ENCODE data around the gene FH. TPM values are rescaled to one million over a fixed set of nuclear protein-coding genes. Genes with fewer than 3 reads are reported as not detected.
A peak's percentile ranks its signal among the peaks of the same experiment; 100 is the strongest.

Gene FH
- total RNA-seq, 1 donor from 2014 or later = 120 TPM

GRCh38 chr1:241527146-241527545, 7.6 kb upstream of the FH start:
- no peak for DNase-seq (ENCODE audit: low spot score)
- ATAC-seq = no peak

GRCh38 chr1:241525026-241525425, 5.5 kb upstream of the FH start:
- peak; percentile 82 for ATAC-seq
- DNase-seq (ENCODE audit: low spot score) = no peak

- ATAC-seq (peak; percentile 39), DNase-seq (ENCODE audit: low spot score) (no peak)
Observed at GRCh38 chr1:241521718-241522117, 2.2 kb upstream of the FH start.

DNA sequence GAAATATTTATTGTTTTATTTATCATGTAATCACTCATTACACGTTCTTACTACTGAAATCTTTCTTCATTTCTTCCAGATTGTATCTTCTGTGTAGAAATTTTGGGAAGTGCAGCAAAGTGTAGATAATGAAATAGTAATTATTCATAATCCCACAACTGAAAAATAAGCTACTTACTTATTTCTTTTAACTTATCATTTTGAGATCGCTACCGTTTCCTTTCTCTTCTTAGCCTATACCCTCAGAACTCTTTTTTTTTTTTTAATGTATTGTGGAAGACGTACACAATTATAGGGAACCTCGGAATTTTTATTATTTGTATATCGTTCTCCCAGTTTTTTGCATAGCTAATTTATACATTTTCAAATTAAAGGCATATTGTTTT, 518 bp upstream of the FH start:
- ATAC-seq = no peak
- no peak for DNase-seq (ENCODE audit: low spot score)

DNA sequence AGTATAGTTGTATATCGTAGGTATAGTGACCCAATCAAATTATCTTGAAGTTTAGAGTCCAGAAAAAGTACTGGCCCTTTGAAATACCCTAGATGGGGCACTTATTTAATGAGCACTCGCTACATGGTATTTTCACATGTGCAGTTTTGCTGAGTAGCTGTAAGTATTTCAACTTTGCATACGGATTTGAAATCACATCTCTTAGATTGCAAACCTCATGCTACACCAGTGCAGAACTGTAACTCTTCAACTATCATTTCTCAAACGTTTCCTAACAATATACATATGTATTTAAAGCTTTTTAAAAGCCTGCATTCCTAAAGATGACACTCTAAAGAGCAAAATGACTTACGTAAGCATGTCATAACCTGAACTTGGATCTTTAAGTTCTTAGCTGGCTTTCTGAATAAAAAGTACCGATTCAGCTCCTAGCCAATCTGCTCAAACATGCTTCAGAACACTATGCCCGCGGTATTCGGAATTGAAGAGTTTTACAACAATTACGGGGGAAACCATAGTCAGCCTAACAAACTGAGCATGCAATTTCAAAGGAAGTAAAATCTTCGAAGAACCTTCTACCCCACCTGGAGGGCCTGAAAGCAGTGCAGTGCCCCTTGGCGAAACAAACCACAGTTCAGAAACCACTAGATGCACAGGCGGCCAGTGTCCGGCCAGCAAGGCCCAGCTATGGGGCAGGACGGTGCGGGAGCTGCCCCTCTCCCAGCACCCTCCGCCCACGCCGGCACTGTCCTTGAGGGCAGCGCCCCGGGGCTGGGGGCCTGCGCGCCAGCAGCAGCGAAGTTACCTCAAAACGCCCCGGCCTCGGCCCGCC, 863 bp downstream of the FH start:
- DNase-seq (ENCODE audit: low spot score) (peak; percentile 58), ATAC-seq (peak; percentile 54)

DNA sequence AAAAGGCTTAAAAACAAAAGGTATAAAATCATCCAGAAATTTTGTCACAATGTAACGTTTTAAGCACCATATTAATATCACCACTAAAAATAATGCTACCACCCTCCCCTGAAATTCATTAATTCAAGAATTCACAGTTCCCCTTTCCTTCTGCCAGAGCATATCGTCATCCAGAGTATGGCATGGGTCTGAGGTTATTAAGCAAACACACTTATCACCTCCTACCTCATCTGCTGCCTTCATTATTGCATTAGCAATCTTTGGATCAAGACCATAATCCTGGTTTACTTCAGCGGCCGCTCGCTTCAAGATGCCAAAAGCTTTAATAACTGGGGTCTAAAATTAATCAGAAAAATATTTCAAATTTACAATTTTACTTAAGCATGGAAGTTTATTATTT, 6.2 kb downstream of the FH start:
- ATAC-seq = peak; percentile 39
- DNase-seq (ENCODE audit: low spot score) = no peak

GRCh38 chr1:241507189-241507863, 12.2 kb downstream of the FH start:
- DNase-seq (ENCODE audit: low spot score) (no peak), ATAC-seq (no peak)

GRCh38 chr1:241503444-241503843, 16.1 kb downstream of the FH start:
- ATAC-seq = no peak
- DNase-seq (ENCODE audit: low spot score) = no peak

GRCh38 chr1:241499910-241500309, 19.6 kb downstream of the FH start:
- no peak for DNase-seq (ENCODE audit: low spot score)
- ATAC-seq = peak; percentile 60

GRCh38 chr1:241495741-241496140, 23.8 kb downstream of the FH start:
- ATAC-seq (no peak), DNase-seq (ENCODE audit: low spot score) (no peak)

DNA sequence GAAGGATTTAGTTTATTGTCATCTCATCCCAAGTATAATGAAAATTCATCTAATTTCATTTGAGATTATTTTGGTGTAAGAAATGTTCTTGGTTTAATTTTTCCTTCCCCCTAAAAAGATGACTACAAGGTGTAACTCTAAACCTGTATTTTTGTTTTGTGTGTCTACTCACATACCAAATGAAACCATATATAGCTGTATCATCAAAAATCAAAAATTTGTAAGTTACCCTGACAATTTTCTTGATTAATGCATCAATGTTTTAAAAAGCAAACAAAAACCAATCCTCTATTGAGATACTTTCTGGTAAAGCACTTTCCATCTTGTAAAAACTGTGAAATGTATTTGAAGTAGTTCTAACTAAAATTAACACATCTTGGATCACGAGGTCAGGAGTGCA, 30.8 kb downstream of the FH start:
- ATAC-seq (no peak), DNase-seq (ENCODE audit: low spot score) (no peak)

- DNase-seq (ENCODE audit: low spot score) (no peak), ATAC-seq (peak; percentile 45)
Observed at GRCh38 chr1:241485554-241485992, 34.0 kb downstream of the FH start.

DNA sequence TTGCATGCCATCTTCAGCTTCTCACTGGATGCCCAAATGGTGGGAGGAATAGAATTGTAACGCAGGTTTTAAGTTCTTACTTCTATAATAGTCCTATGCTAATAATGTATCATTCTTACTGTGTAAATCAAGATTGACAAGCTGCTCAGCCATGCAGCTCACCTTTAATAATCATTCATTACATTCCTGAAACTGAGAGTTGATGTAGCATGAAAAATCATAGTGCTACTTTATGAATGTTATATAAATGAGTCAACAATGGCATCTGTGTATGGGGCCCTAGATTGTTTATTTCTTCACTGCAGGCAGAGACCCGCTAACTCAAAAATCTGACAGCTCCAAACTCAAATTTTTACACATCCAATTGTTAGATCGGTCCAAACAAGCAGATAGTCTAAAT, 34.4 kb downstream of the FH start:
- no peak for DNase-seq (ENCODE audit: low spot score)
- no peak for ATAC-seq

DNA sequence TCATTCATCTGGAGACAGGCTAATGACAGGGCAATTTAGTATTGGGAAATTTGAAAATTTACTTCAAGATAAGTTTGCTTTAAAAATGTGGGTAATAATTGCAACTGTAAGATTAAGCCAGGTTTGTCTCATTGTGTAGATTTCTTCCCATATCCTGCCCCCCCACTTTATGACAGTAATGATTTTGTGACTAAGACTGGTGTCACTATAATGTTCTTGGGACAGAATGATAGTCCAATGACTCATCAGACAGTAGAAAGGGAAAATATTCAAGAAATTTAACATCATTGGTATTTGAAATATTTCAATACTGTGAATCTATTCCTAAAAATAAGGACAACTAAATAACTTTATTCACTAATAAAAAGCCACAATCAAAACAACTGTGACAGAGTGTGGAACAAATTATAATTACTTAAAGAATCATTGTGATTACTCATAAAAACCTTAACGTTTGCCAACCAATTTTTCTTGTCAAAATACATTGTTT, 36.7 kb downstream of the FH start:
- no peak for DNase-seq (ENCODE audit: low spot score)
- ATAC-seq = no peak

- no peak for DNase-seq (ENCODE audit: low spot score)
- no peak for ATAC-seq
Observed at GRCh38 chr1:241479294-241479693, 40.3 kb downstream of the FH start.

GRCh38 chr1:241475671-241476070, 43.9 kb downstream of the FH start:
- no peak for ATAC-seq

DNA sequence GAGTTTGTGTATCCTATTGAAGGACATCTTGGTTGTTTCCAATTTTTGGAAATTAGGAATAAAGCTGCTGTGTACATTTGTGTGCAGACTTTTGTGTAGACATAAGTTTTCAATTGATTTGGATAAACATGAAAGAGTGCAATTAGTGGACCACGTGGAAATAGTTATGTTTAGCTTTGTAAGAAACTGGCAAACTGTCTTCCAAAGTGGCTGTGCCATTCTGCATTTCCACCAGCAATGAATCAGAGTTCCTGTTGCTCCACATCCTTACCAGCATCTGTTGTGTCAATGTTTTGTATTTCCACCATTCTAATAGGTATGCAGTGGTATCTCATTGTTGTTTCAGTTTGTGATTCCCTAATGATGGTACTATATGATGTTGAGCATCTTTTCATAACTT, 46.5 kb downstream of the FH start:
- no peak for DNase-seq (ENCODE audit: low spot score)

More at GRCh38 chr1:241475671-241476070, 43.9 kb downstream of the FH start:
- DNase-seq (ENCODE audit: low spot score) = no peak

GRCh38 chr1:241470908-241471590, 48.5 kb downstream of the FH start:
- ATAC-seq (no peak), DNase-seq (ENCODE audit: low spot score) (no peak)

More for the DNA sequence above, 46.5 kb downstream of the FH start:
- ATAC-seq = no peak

DNA sequence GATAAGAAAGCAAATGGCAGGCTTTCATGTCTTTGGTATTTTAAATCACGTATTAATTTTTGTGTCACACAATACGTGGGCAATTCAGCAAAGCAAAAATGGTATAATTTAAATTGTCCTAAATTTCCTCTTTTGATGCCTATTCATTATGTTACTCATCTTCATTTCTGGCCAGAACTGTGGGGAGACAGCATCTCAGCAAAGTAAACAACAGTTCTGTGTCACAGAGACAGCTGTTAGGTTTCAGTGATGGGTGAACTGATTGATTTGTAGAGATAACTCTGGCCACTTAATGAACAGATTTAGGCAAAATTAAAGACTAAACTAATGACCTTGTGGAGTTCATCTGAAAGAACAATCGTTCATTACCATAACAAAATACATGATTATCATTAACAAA, 49.2 kb downstream of the FH start:
- no peak for ATAC-seq
- no peak for DNase-seq (ENCODE audit: low spot score)

- no peak for ATAC-seq
- no peak for DNase-seq (ENCODE audit: low spot score)
Observed at GRCh38 chr1:241465673-241466072, 53.9 kb downstream of the FH start.

DNA sequence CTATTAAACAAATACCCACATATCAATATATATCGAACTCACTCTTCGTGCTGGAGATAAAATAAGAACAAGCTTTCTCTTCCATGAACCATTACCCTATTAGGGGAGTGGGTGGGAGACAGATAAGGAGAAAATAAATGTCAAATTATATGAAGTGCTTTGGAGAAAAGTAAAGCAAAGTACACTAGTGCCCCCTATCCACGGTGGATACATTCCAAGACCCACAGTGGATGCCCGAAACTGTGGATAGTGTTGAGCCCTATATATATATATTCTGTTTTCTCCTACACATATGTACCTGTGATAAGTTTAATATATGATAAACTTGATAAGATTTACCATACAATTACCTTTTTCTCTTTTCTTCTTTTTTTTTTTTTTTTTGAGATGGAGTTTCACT, 54.6 kb downstream of the FH start:
- DNase-seq (ENCODE audit: low spot score) (no peak), ATAC-seq (no peak)

DNA sequence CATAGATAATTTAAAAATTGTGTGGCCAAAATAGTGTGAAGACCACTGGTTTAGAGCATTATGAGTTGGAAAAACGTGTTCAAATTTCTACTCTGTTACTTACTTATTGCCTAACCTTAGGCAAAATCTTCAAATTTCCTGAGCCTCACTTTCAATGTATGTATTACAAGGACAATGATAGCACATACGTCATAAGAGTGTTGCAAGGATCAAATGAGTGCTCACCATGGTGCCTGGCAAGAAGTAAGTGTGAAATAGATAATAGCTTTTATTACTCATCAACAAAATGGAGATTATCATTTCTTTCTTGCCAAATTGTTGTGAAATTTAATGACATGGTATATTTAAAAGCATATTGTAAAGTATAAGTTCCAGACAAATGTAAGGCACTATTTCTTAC, 57.2 kb downstream of the FH start:
- ATAC-seq (no peak), DNase-seq (ENCODE audit: low spot score) (no peak)
